PFSK-1 (cell line): ENCODE data around the gene COG3.

ENCODE experiments used
- POLR2AphosphoS5 ChIP-seq: IDR thresholded peaks from 2 replicates; pipeline ENCODE4 v1.6.1; 2012; ENCODE audit warnings: low read depth, mild to moderate bottlenecking, control low read depth, low read length, moderate library complexity
- REST ChIP-seq, 2 experiments: IDR thresholded peaks; 2 replicates each; pipeline versions ENCODE4 v1.6.1 to v1.8.0; 2011 to 2012; ENCODE audit warnings: low read depth in 2 of 2, low read length in 2 of 2, control low read depth in 1 of 2, inconsistent platforms in 1 of 2, mild to moderate bottlenecking in 1 of 2, moderate library complexity in 1 of 2; ENCODE audit not compliant: insufficient read depth in 1 of 2
- TAF1 ChIP-seq: IDR thresholded peaks from 2 replicates; pipeline ENCODE4 v1.6.1; 2012; ENCODE audit warnings: low read length, control low read depth, borderline replicate concordance; ENCODE audit not compliant: insufficient read depth

GRCh38 chr13:45538382-45538781, 73.6 kb downstream of the COG3 start:
- TF ChIP-seq TAF1 (no peak), REST (IDR thresholded peaks at IDR 0.05; ENCODE audit: insufficient read depth in 1 of 2, low read depth in 2 of 2, low read length in 2 of 2) (no peak), POLR2AphosphoS5 (no peak)
